ENCODE data around the gene GLCE. TPM values are rescaled to one million over a fixed set of nuclear protein-coding genes. Genes with fewer than 3 reads are reported as not detected.
"Not testable (repeated sequence)": the region's sequence is repeated elsewhere in the genome, so short reads cannot be mapped to it uniquely, and the experiment has no call there.

Gene GLCE
- polyA plus RNA-seq, 3 donors = 42.4 to 48.3 (median 44.7) TPM

DNA sequence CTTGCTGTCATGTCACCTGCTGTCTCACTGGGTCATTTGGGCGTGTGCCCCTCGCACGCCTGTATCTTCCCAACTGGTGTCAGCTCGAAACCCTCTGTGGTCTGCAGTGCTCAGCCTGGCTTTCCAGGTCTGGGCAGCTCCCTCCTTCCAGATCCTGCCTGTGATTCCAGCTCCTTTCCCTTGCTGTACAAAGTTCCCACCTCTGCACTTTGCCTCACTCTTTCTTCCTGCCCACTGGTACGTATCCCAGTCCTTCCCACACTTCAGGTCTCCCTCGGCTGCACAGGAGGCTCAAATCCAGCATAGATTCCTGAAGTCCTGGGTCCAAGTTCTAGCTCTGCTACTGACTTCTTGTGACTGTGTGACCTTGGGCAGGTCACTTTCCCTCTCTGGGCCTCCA is 136.2 kb downstream of the GLCE start:
- DNase-seq = no peak

DNA sequence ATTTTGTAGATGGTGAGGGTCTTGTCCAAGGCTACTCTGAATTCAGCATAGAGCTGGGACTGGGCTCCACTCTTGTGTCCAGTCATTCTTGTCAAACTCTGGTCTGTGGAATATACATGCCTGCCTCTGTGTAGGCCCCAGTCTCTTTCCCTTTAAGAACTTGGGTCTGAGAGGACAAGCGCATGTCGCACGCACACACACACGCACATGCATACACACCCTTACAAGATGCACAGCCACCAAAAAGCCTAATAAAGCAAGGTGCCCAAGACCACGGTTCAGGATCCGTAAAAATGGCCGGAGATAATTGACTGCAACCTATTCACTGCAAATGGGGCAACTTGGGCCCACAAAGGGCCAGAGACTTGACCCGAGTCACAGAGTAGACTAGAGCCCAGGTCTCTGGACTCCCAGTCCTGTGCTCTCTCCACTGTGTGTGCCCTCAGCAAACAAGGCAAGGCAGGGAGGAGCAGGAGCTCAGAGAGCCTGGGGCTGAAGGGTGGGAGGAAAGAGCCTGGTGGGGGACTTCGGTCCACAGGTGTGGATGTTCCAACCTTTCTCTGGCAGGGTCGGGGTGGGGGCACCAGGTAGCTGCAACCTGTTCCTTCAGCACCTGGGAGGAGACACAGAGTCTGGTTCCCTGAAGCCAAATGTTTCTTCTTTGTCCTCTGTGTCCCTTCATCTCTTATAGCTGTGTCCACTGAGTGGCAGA is 137.4 kb downstream of the GLCE start:
- no peak for DNase-seq

DNA sequence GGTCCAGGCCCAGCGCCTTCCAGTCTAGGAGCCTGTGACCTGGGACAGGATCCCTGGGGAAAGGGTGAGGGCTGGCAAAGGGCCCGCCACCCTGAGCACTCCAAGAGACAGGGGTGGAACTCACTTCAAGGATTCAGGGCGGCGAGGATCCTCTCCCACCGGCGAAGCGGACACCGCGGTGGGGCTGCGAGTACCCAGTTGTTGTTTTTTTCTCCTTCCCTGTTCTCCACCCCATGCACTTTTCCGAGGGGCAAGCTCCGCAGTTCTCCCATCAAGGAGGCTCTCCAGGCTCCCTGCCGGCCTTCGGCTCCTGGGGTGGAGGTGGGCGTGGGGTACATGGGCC is 137.9 kb downstream of the GLCE start:
- DNase-seq = no peak

DNA sequence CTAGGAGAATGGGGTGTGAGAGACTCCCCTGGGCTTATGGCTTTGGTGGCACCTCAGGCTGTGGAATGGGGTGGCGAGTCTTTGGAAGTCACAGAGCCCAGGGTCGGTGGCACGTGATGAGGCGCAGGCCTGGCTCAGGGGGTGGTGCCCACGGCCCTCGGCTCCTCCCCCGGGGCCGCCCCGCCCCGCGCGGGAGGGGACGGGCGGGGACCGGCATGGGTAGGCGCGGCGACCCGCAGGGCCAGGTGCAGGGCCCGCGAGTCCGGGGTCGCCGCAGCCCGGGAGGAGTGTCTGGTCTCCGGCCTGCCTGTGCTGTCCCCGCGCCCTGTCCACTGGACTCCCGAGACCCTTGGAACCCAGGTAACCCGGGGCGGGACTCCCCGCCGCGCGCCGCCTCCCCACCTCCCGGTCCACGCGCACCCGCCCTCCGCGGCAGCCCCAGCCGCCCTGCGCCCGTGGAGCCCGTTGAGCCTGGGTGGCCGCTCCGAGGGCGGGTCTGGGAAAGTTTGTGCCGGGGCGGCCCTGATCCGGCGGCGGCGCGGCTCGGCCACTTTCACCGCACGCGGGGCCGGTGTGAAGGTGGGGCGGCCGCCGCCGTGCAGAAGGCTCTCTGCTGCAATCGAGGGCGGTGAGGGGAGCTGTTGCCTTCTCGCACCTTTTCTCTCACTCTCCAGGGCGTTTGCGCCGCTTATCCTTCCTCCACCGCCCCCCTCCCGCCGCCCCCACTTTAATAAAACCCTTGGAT is 138.4 kb downstream of the GLCE start, which contains the start of gene PAQR5:
PAQR5 (plus strand) TSS at position 216 of the 745 bp plus-strand sequence. CDS start 61,169 bp downstream, outside the sequence.
- DNase-seq = no peak

DNA sequence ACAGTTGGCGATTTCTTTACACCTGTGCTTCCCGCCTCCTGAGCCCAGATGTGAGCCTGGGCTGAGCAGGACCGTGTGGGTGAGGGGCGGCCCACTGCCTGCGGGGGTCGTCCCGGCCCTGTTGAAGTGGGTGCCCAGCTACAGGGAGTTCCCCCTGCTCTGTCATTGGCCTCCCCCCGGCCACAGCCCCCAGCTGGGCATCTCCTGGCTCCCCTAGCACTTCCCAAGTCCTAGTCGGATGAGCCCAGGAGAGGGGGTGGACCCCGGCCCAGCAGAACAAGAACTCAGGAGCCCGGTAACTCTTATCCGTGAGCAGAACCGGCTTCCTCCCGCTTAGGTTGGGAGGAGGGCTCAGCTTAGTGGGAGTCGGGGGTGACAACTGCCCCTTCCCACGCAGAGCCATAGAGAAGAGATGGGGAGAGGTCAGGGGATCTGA is 139.0 kb downstream of the GLCE start:
- no peak for DNase-seq

DNA sequence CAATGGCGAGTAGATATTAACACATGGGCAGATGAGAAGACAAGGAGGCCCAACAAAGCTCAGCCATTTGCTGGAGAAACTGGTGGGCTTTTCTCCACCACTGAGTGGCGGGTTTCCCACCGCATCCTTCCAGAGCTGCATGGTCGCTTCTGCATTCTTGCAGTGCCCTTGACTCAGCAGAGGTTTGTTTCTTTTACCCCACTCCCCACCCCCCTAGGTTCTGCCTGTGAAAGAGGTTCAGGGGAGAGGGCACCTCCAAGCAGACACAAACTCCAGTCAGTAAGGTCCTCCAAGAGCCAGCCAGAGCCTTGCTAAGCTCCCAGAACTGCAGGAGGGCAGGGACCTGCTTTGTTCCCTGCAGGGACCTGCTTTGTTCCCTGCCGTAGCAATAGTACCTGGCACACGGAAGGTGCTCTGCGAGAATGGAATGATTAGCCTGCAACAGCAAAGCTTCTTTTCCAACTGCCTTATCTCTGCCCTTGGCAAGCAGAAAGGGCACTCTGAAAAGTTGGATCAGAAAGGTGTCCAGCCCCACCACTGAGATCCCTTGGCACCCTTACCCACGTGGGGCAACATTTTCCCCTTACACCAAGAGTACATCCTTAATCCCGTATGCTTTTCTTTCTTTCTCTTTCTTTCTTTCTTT is 139.6 kb downstream of the GLCE start:
- no peak for DNase-seq

DNA sequence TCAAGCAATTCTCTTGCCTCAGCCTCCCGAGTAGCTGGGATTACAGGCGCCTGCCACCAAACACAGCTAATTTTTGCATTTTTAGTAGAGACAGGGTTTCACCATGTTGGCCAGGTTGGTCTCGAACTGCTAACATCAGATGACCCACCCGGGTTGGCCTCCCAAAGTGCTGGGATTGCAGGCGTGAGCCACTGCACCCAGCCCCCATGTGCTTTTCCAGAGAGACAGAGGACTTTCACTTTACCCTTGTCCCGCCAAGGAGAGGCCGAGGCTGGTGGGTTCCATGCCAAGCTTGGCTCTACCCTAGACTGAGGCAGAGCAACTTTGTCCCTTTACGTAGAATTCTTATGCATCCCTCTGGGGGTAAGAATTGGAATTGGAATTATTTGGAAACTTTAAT is 140.7 kb downstream of the GLCE start:
- not testable (repeated sequence) for DNase-seq

DNA sequence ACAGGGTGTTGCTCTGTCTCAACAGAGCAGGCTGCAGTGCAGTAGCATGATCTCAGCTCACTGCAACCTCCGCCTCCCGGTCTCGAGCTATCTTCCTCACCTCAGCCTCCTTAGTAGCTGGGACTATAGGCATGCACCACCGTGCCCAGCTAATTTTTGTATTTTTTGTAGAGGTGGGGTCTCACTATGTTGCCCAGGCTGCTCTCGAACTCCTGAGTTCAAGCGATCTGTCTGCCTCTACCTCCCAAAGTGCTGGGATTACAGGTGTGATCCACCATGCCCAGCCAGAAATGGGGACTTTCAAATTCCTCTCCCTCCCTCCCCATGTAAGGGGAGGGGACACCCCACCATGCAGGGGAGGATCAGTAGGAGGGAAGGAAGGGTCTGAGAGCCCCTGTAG is 141.7 kb downstream of the GLCE start:
- DNase-seq = not testable (repeated sequence)

DNA sequence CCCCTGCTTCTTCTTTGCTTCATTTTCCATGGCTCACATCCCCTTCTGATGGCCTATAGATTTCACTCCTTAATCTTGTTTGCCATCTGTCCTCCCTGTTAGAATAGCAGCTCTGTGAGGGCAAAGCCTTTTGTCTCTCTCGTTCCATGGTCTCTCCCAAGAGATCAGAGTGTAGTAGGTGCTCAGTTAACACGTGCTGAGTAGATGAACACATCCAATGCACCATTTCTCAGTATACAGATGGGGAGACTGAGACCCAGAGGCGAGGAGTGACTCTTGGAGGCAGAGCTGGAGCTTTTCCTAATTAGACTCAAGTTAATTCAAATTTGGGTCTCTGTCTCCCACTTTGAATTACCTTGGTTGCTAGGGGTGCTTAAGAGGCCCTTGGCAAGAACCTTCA is 142.5 kb downstream of the GLCE start:
- DNase-seq = no peak

DNA sequence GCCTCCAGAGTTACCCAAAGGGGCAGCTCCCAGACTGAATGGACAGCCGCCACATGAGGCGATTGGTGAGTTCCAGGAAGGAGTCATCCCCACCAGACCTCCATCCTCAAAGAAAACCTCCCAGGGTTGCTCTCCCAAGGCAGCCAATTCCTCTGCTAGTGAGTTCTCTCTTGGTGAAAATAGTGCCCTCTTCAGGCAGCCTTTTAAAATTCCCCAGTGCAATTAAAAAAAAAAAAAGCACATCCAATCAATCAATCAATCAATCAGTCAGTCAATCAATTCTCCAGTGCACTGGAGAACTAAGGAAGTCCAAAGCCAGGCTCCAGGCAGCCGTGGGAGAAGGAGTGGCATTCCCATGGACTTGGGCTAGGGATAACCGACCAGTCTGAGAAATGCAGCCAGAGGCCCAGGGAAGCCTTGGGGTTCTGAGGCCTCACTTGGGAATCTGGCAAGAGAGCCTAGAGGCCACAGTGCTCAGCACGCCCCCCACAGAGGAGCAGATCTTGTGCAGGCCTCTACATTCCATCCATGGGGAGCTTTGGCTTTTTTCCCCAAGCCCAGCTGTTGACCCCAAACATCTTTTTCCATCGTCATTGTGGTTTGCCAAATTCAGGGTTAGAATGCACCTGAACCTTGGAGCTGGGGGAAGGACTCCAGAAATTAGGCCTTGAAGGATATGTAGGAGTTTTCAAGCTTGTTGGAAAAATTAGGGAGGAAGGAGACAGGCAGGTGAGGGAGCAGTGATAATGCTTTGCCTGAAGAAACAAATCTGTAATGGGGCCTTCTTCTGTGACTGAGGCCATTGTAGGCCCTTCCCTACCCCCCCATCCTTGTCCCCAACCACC is 143.1 kb downstream of the GLCE start:
- DNase-seq = no peak

DNA sequence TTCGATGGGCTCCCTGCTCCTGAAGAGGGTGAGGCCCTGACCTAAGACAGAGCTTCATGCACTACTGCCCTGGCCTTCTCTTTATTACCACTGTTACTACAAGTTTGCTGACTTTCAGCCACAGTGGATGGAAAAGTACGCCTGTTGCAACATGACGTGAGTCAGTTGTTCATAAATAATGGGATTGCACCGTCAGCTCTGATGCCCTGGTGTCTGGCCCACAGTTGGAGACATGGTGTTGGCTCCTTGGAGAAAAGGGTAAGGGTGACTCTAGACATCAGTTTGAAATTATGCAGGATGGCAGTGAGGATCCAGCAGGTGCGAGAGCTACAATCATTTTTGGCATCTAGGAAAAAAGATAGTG is 143.7 kb downstream of the GLCE start:
- DNase-seq = no peak

DNA sequence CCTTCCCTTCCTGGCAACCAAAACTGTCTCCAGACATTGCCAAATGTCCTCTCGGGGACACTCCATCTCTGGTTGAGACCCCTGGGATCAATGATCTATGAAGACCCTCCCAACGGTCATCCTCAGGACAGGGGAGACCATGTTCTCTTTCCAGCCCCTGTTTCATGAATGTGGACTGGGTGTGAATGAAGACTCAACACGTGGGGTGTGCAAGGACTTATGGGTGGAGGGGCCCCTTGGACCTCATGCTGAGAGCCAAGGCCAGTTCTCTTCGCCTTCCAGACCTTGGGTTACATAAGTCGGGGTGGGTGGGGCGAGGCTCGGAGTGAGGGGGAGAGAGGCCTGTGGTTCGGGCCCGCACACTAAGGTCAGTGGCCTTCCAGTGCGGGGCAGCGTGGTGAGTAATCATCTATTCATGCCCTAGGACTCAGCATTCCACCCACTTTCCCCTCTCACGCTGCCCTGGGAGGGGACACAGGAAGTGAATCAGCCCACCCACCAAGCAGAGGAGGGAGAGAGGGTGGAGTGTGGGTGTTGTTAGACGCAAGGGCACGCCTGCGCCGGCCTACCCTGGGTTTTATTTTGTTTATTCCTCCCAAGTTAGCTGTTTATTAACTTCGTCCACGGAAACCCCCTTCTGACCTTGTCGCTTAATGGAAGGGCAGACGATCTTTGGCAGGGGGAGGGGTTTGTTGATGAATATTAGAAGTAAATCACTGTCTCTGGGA is 144.9 kb downstream of the GLCE start:
- DNase-seq = peak; percentile 34

DNA sequence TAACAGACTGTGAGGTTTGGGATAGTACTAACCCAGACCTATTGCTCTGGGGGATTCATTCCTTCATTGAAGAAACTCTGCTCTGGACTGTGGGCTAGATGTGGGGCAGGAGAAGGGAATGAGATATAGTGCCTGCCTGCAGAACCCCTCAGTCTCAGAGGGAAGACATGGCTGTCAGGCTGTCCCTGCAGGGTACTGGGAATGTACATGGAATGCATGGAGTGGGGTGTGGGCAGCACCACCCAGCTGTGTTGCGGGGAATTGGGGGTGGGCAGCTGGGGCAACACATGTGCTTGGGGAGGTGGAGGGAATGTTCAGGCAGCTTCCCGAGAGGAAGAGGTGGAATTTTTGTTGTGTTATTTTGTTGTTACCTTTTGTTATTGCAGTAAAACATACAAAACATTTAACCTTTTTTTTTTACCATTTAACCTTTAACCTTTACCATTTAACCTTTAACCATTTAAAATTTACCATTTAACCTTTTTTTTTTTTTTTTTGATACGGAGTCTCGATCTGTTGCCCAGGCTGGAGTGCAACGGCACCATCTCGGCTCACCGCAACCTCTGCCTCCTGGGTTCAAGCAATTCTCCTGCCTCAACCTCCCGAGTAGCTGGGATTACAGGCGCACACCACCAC is 145.6 kb downstream of the GLCE start:
- DNase-seq = no peak

DNA sequence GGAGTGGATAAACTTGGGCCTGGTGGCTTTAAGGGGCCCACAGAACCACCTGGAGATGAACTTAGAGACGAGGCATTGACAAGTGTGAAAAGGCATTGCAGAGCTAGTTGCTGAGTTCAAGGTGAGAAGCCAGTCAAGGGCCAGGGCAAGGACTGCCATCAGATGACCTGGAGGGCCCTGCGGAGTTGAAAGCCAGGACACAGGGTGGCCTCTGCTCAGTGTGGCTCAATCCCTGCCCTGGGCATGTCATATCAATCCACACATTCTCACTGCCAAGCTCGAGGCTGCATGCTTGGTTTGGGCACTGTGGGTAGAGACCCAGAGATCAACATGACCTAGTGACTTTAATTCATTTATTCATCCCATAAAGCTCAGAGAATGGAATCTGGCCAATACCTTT is 147.5 kb downstream of the GLCE start:
- DNase-seq = no peak

DNA sequence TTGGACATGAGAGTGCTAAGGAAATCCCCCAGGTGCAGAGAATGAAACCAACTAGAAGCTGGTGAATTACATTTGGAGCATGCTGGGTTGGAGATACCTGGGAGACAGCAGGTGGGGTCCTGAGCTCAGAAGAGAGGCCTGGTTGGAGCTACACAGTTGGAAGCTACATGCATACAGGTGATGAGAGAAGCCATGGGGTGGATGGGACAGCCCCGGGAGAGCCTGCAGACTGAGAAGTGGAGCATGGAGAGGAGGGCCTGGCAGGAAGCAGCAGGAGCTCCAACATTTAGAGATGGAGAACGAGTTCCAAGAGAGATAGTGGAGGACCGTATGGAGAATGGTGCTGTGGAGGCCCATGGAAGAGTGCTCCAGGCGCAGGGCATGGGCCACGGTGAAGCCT is 148.5 kb downstream of the GLCE start:
- DNase-seq = no peak

DNA sequence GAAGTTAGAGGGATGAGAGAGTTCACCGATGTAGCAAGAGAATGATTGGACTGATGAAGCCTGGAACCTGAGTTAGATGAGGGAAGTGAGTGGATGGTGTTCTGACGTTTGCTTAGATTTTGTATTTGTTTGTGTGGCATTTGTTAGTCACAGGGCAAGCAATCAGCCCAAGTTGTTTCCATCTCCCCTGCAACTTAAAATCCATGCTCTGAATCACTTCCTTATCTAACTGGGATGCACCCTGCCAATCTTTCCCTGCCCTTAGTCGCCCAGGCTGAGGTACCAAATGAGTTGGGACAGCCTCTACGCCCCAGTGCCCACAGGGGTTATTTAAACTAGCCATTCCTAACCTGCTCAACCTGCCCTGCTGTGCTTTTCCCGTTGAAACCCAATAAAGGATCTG is 150.9 kb downstream of the GLCE start:
- no peak for DNase-seq

DNA sequence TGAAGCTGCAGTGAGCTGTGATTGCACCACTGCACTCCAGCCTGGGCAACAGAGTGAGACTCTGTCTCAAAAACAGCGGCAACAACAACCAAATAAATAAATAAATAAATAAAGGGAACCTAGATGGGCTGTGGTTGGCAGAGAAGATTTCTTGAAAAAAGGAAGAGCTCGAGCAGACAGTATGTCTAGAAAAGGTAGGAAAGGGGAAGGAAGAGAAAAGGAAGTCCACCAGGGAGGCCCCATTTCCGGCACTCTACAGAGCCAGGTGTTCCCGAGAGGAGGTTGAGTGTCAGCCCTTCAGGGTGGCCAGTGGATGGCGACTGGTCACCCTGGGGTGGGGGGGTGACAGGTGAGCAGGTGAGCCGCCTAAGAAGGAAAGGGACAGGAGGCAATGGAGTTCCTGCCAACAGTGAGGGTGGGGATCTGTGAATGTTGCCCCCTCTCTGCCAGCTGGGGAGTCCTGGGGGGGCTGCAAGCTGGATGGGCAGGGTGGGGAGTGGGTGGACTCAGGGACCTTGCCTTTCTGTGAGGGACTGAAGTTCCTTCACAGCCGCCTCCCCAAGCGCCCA is 153.1 kb downstream of the GLCE start:
- no peak for DNase-seq

DNA sequence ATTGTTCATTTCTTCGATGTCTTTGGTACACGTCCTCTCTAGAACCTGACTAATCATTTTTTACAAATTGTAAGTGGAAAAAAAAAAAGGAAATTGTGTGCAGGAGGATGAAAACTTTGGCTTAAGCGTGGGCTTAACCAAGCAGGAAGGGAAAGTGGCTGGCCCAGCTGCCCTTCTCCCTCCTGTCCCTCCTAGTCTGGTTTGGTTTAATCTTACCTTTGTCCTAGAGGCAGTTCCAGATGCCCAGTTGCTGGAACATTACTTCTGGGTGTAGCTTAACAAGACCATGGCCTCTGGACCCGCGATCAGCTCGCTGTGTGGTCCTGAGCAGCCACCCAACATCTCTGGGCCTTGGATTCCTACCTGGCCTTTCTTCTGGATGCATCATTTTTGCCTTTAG is 153.7 kb downstream of the GLCE start:
- DNase-seq = no peak

DNA sequence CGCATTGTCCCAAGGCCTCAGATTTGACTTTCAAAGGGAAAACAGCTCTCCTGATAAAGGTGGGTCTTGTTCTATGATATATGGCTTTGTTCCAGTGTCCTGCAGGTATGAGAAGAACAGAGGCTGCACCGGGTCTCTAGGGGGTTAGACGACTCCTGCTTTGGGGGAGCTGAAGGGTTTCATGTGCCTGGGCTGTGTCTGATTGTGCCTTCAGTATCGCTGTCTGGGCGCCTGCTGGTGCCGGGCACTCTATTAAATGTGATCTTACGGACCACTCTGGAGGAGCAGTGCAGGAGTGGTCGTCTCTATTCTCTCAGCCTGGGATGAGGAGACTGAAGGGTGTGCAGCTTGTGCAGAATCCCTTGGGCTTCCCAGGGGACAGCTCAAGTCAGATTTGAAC is 154.3 kb downstream of the GLCE start:
- no peak for DNase-seq

DNA sequence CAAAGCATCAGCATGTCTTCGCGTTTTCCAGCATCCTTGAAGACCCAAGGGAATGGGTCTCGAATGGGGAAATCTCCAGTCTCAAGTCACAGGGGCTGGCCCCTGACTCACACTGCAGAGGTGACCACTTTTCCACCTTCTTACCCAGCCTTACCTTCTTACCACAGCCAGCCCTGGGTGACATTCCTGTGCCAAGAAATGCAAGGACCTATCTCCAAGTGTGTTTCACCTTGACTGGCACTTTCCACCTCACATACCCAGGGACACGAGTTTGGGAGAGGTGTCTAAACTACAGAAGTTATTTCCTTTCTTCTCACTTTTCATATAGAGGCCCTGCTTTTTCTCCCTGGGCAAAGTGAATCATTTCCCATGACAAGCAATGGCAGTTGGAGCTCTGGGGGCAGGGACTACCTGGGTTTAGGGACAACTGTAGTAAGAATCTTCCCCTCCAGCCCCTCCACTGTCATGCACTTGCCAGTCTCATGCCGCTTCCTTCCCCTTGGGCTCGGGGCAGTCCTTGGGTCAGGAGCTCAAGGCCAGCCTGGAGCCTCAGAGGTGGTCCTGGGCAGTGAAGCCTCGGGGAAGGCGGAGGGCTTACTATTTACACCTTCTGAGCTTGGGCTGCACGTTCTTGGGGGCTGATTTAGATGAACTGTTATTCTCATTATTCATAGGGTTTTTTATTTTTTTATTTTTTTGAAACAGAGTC is 155.1 kb downstream of the GLCE start:
- no peak for DNase-seq
